K562 (cell line): ENCODE data around the gene CROCC2. TPM values are rescaled to one million over a fixed set of nuclear protein-coding genes. Genes with fewer than 3 reads are reported as not detected.

Experiments
- ATAC-seq: fragments of 200-7000 bp; cut with Tn5 transposase; 3 replicates; pipeline ENCODE4 v1.9.1; 2020; ENCODE audit warnings: moderate library complexity
- BruUV-seq: library from RNA; stranded (reverse); fragments of 400-500 nt; replicated peaks from 2 replicates; lab custom pipeline; 2021; lab: Mats Ljungman, UMichigan
- CTCF ChIA-PET: fragments of 300-600 bp; formaldehyde crosslinking; extraction: SDS; loops from one replicate; lab custom pipeline; 2021; ENCODE audit warnings: low intra/inter-chr PET ratio; lab: Yijun Ruan, JAX
- POLR2A ChIA-PET: fragments of 300-600, 350-650 bp; sonication (Branson Sonifier 250); formaldehyde crosslinking; extraction: SDS; loops from one replicate; lab custom pipeline; 2021; ENCODE audit warnings: antibody characterized with exemption, inconsistent platforms; lab: Yijun Ruan, JAX
- DNase-seq, 4 experiments: peaks; one replicate each; pipeline versions ENCODE4 v3.0.0 to v3.0.0-alpha.2; 2011 to 2018; ENCODE audit warnings: low spot score in 3 of 4, mixed read lengths in 3 of 4; ENCODE audit errors: extremely low read depth in 1 of 4
- FAIRE-seq: peaks from 2 replicates; lab custom pipeline; 2011; peaks lifted over from hg19 to GRCh38; lab: Jason Lieb, UNC
- H2AFZ ChIP-seq: 2 replicates; pipeline ENCODE4 v1.6.0; 2011; ENCODE audit warnings: low read depth, low read length, control low read depth, inconsistent platforms
- H3K27ac ChIP-seq: fragments of 200-600 bp; 3 replicates; pipeline ENCODE4 v1.8.0; 2011; ENCODE audit warnings: low read depth, mild to moderate bottlenecking, control low read depth, inconsistent platforms, low read length, moderate library complexity, mixed read lengths; ENCODE audit errors: extremely low read depth
- H3K27me3 ChIP-seq, 2 experiments: fragments of 300-600 bp in 1 of 2; 2 replicates in 1 of 2; 3 replicates in 1 of 2; pipeline versions ENCODE4 v1.6.0 to v1.8.0; 2011; ENCODE audit warnings: inconsistent platforms in 2 of 2, low read length in 2 of 2, mild to moderate bottlenecking in 1 of 2, mixed read lengths in 1 of 2, moderate library complexity in 1 of 2; ENCODE audit not compliant: control insufficient read depth in 2 of 2, insufficient read depth in 2 of 2
- H3K36me3 ChIP-seq: fragments of 300-600 bp; 3 replicates; pipeline ENCODE4 v1.8.0; 2011; ENCODE audit warnings: mild to moderate bottlenecking, low read length, inconsistent platforms; ENCODE audit not compliant: control insufficient read depth, insufficient read depth
- H3K4me1 ChIP-seq, 2 experiments: fragments of 200-600 bp in 1 of 2; replicated peaks in 1 of 2; 2 replicates in 1 of 2; 3 replicates in 1 of 2; pipeline versions ENCODE4 v1.5.1 to v1.8.0; 2011; ENCODE audit warnings: inconsistent platforms in 2 of 2, low read length in 2 of 2, mild to moderate bottlenecking in 1 of 2, mixed read lengths in 1 of 2, moderate library complexity in 1 of 2; ENCODE audit not compliant: control insufficient read depth in 2 of 2, insufficient read depth in 2 of 2
- H3K4me2 ChIP-seq: 2 replicates; pipeline ENCODE4 v1.6.1; 2011; ENCODE audit warnings: low read length, control low read depth, inconsistent platforms, mixed read lengths; ENCODE audit not compliant: insufficient read depth
- H3K4me3 ChIP-seq: fragments of 200-600 bp; sonication (generic), shearing (Covaris generic); 2 replicates; pipeline ENCODE4 v1.5.1; 2016; ENCODE audit warnings: control low read depth, inconsistent platforms
- H3K79me2 ChIP-seq: fragments of 200-600 bp; 3 replicates; pipeline ENCODE4 v1.8.0; 2011; ENCODE audit warnings: low read length, inconsistent platforms; ENCODE audit not compliant: control insufficient read depth, insufficient read depth
- H3K9ac ChIP-seq, 2 experiments: 2 replicates each; pipeline versions ENCODE4 v1.6.0 to v1.6.1; 2011; ENCODE audit warnings: low read depth in 2 of 2, low read length in 2 of 2, control low read depth in 1 of 2, inconsistent platforms in 1 of 2, mild to moderate bottlenecking in 1 of 2, mixed read lengths in 1 of 2; ENCODE audit not compliant: insufficient read depth in 1 of 2
- H3K9me1 ChIP-seq: one replicate; pipeline ENCODE4 v1.6.0; 2011; ENCODE audit warnings: inconsistent platforms, mild to moderate bottlenecking, low read length, moderate library complexity; ENCODE audit not compliant: control insufficient read depth, insufficient read depth
- H3K9me3 ChIP-seq: replicated peaks from 2 replicates; pipeline ENCODE4 v1.5.1; 2011; ENCODE audit warnings: low read depth, low read length, inconsistent platforms; ENCODE audit not compliant: control insufficient read depth, insufficient read depth
- H4K20me1 ChIP-seq: replicated peaks from 2 replicates; pipeline ENCODE4 v1.6.1; 2011; ENCODE audit warnings: low read length, inconsistent platforms, mixed read lengths; ENCODE audit not compliant: control insufficient read depth, insufficient read depth
- ERF ChIP-seq: fragments of 450-650 bp; formaldehyde crosslinking; IDR thresholded peaks from 2 replicates; pipeline ENCODE4 v1.4.0; 2020; ENCODE audit warnings: mild to moderate bottlenecking, mixed read lengths
- HIVEP1 ChIP-seq: fragments of 250-450 bp; sonication (Bioruptor Pico); IDR thresholded peaks from 2 replicates; pipeline ENCODE4 v1.4.0; 2020; ENCODE audit warnings: mild to moderate bottlenecking
- NR2C1 ChIP-seq, 2 experiments: fragments of 450-650 bp; IDR thresholded peaks; 2 replicates each; pipeline ENCODE4 v1.6.1; 2017; ENCODE audit warnings: mild to moderate bottlenecking in 2 of 2, antibody characterized with exemption in 1 of 2, inconsistent platforms in 1 of 2, missing compliant biosample characterization in 1 of 2, missing genetic modification characterization in 1 of 2
- TGIF2 ChIP-seq: sonication (generic); formaldehyde crosslinking; IDR thresholded peaks from 2 replicates; pipeline ENCODE4 v1.8.1; 2022; ENCODE audit warnings: mild to moderate bottlenecking, missing genetic modification reagents, moderate library complexity
- ZBTB2 ChIP-seq: fragments of 450-650 bp; IDR thresholded peaks from 2 replicates; pipeline ENCODE4 v1.6.1; 2016; ENCODE audit warnings: antibody characterized with exemption
- ZBTB7A ChIP-seq: IDR thresholded peaks from 2 replicates; pipeline ENCODE4 v1.6.1; 2011; ENCODE audit warnings: low read depth, mild to moderate bottlenecking, low read length, moderate library complexity, borderline replicate concordance; ENCODE audit not compliant: control insufficient read depth
- ZNF12 ChIP-seq: sonication (generic); formaldehyde crosslinking; IDR thresholded peaks from 2 replicates; pipeline ENCODE4 v1.4.0; 2020; ENCODE audit warnings: mild to moderate bottlenecking, missing genetic modification reagents
- ZNF449 ChIP-seq: fragments of 250-450 bp; sonication (Bioruptor Pico); IDR thresholded peaks from 2 replicates; pipeline ENCODE4 v1.8.0; 2022; ENCODE audit warnings: moderate library complexity, mild to moderate bottlenecking, inconsistent platforms
- ZNF561 ChIP-seq: fragments of 450-650 bp; formaldehyde crosslinking; conservative IDR thresholded peaks from 2 replicates; pipeline ENCODE4 v1.4.0; 2020; ENCODE audit warnings: mild to moderate bottlenecking, moderate library complexity
- ZNF589 ChIP-seq: fragments of 200-800 bp; sonication (Bioruptor generic); IDR thresholded peaks from 2 replicates; pipeline ENCODE4 v1.6.1; 2016; ENCODE audit warnings: low read depth, missing genetic modification characterization, missing compliant biosample characterization
- ZNF668 ChIP-seq: fragments of 250-450 bp; sonication (Bioruptor Pico); IDR thresholded peaks from 2 replicates; pipeline ENCODE4 v1.8.0; 2022; ENCODE audit warnings: mild to moderate bottlenecking, inconsistent platforms
- WGBS: fragments of 100-300 bp; shearing (Covaris generic); methylation state at CpG from one replicate; pipeline ENCODE4 v1.1.6; 2016; ENCODE audit warnings: low coverage, mixed read lengths; ENCODE audit not compliant: insufficient coverage; ENCODE audit errors: missing lambda C conversion rate; 5-methylcytosine and 5-hydroxymethylcytosine counted together
- in situ Hi-C: fragments of 300-500 bp; cut with MboI; formaldehyde crosslinking; loops from 4 replicates; pipeline ENCODE4 v1.15.0; 2018; ENCODE audit warnings: inconsistent platforms, mixed read lengths
- intact Hi-C: fragments of 100-400 bp; cut with micrococcal nuclease; formaldehyde crosslinking; loops from 2 replicates; pipeline ENCODE4 v1.14.2; 2022
- polyA plus RNA-seq, 8 experiments: library from polyadenylated mRNA; depleted of rRNA in 4 of 8; stranded (reverse) in 5 of 8; unstranded in 3 of 8; fragments of >200 nt; fragmentation: Nextera tagmentation in 2 of 8; fragmentation: Illumina TruSeq in 1 of 8; extraction: Ambion mirVana in 2 of 8; extraction: Trizol in 1 of 8; gene quantifications; 2 replicates each; pipeline versions ENCODE4 v1.2.1 to v1.2.3, GENCODE V29; 2011 to 2014; ENCODE audit warnings: inconsistent platforms in 1 of 8, missing spikeins in 1 of 8
- total RNA-seq, 7 experiments: library from RNA; depleted of rRNA in 6 of 7; stranded (reverse); fragments of >200 nt in 6 of 7; fragmentation: Illumina TruSeq in 2 of 7; extraction: Trizol in 2 of 7; gene quantifications; 2 replicates each; pipeline versions ENCODE4 v1.2.1 to v1.2.3, GENCODE V29; 2011 to 2021; ENCODE audit warnings: low replicate concordance in 1 of 7
- TF ChIP-seq, protein P1 (sequence below): fragments of 450-650 bp; IDR thresholded peaks from 2 replicates; pipeline ENCODE4 v1.6.1; 2018; ENCODE audit warnings: mild to moderate bottlenecking, low read depth; ENCODE audit not compliant: partially characterized antibody
- TF ChIP-seq, protein P2 (sequence below): fragments of 250-450 bp; sonication (Bioruptor Pico); IDR thresholded peaks from 2 replicates; pipeline ENCODE4 v1.8.0; 2022; ENCODE audit warnings: inconsistent platforms
- TF ChIP-seq, protein P3 (sequence below): sonication (generic); IDR thresholded peaks from 2 replicates; pipeline ENCODE4 v1.6.1; 2016

Gene CROCC2
- total and polyA plus RNA-seq, 9 of the 15 experiments (the other 6 are each of a cell fraction or from before 2014, with no cell fraction given), result not detected

DNA sequence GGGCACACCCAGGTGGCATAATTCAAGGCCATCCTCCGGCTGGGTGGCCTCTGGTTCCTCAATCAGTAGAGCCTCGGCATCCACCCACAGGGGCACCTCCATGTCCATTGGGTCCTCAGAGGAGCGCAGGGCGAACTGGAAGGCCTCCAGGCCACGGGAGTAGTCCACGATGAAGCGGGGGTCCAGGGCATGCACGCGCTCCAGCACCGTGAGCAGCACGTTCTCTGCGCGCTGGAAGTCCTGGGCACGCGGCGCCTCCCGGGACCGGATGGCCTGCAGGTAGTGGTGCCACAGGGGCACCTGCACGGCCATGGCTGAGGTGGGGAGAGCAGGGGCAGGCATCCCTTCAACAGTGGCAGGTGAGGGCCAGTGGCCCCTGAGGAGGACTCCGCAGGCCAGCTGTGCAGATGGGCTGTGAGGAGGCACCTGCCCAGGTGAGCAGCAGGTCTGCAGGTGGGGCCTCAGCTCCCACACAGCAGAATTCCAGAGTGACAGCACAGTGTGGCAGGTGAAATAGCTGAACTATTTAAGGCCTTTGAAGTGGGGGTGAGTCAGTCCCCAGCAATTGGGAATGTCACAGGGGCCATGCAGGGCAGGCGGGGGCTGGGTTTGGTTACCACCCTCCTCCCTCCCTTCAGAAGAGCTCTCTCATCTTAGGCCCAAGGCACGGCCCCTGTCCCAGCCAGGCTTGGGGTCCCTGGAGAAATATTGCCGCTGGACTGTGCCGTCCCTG, 10.3 kb upstream of the CROCC2 start, which contains the start of gene MAB21L4:
MAB21L4 (minus strand) TSS at position 501 of the 733 bp plus-strand sequence; CDS start at position 342, 159 bp downstream.
- intact Hi-C loops, result no loop called here
- ChIA-PET CTCF (no interaction called here), POLR2A (interaction anchor here (0.6 kb wide), 1 partner anchor 31 kb away, joined by 3 read pairs; no protein-coding TSS in a partner anchor)
- Histone ChIP-seq H3K9me3 (no peaks in the 10 kb centered on the region), H3K27me3 (peaks cover 0 to 35% of the 10 kb centered on the region in 2 experiments; a peak in 3 of 5 replicates), H3K9me1 (no peaks in the 10 kb centered on the region), H3K79me2 (no peaks in the 10 kb centered on the region), H4K20me1 (0 out of 2 replicates have a peak, but pooled peaks cover 7% of the 10 kb centered on the region), H3K36me3 (no peaks in the 10 kb centered on the region), H2AFZ (no peak within 1 kb of the TSS), H3K4me1 (peaks cover 0 to 7% of the 10 kb centered on the region in 2 experiments; a peak in 2 of 5 replicates), H3K9ac (no peak within 1 kb of the TSS), H3K4me3 (no peak within 1 kb of the TSS), H3K4me2 (no peak within 1 kb of the TSS), H3K27ac (no peak within 1 kb of the TSS)
- ATAC-seq, result no peak
- no peak for DNase-seq
- FAIRE-seq, result no peak
- WGBS, result 0% methylated on average over 10 of the region's 24 CpGs
- no TSS peak for BruUV-seq
- in situ Hi-C loops, result no loop called here
- TF ChIP-seq, protein P1, sequence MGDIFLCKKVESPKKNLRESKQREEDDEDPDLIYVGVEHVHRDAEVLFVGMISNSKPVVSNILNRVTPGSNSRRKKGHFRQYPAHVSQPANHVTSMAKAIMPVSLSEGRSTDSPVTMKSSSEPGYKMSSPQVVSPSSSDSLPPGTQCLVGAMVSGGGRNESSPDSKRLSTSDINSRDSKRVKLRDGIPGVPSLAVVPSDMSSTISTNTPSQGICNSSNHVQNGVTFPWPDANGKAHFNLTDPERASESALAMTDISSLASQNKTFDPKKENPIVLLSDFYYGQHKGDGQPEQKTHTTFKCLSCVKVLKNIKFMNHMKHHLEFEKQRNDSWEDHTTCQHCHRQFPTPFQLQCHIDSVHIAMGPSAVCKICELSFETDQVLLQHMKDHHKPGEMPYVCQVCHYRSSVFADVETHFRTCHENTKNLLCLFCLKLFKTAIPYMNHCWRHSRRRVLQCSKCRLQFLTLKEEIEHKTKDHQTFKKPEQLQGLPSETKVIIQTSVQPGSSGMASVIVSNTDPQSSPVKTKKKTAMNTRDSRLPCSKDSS, result no peak
- no peak for TF ChIP-seq ZNF12 (CRISPR knock-in tag)
- no peak for TF ChIP-seq ZNF449
- no peak for TF ChIP-seq TGIF2 (CRISPR knock-in tag)
- TF ChIP-seq, protein P2, sequence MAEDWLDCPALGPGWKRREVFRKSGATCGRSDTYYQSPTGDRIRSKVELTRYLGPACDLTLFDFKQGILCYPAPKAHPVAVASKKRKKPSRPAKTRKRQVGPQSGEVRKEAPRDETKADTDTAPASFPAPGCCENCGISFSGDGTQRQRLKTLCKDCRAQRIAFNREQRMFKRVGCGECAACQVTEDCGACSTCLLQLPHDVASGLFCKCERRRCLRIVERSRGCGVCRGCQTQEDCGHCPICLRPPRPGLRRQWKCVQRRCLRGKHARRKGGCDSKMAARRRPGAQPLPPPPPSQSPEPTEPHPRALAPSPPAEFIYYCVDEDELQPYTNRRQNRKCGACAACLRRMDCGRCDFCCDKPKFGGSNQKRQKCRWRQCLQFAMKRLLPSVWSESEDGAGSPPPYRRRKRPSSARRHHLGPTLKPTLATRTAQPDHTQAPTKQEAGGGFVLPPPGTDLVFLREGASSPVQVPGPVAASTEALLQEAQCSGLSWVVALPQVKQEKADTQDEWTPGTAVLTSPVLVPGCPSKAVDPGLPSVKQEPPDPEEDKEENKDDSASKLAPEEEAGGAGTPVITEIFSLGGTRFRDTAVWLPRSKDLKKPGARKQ (CRISPR knock-in tag), result no peak
- TF ChIP-seq ERF (CRISPR knock-in tag), result no peak
- TF ChIP-seq ZNF561, result no peak
- TF ChIP-seq ZBTB2, result no peak
- TF ChIP-seq HIVEP1 (CRISPR knock-in tag), result no peak
- no peak for TF ChIP-seq NR2C1 (IDR thresholded peaks at IDR 0.05)
- TF ChIP-seq NR2C1 (tag; IDR thresholded peaks at IDR 0.05), result no peak
- TF ChIP-seq, protein P3, sequence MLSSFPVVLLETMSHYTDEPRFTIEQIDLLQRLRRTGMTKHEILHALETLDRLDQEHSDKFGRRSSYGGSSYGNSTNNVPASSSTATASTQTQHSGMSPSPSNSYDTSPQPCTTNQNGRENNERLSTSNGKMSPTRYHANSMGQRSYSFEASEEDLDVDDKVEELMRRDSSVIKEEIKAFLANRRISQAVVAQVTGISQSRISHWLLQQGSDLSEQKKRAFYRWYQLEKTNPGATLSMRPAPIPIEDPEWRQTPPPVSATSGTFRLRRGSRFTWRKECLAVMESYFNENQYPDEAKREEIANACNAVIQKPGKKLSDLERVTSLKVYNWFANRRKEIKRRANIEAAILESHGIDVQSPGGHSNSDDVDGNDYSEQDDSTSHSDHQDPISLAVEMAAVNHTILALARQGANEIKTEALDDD, result no peak
- TF ChIP-seq ZBTB7A, result no peak
- TF ChIP-seq ZNF668 (CRISPR knock-in tag), result no peak
- TF ChIP-seq ZNF589 (CRISPR knock-in tag), result no peak
